ENCODE results near the gene HLA-DPB1.

DNA sequence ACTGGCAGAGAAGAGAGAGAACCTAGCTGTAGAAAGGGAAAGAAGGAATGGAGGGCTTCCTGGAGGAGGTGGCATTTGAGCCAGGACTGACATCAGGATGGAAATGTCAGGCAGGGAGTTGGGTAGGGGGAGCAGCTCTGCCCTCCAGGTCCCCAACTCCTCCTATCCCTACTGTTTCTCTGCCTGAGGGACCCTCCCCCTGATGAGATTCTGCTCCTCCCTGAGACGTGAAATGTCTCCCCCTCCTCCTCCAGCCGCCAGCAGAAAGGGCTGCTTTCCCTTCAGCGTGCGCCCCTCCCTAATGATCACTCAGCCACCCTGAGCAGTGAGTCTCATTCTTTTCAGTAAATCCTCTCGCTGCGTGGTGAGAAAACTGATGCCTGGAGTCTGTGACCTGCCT, 40.6 kb downstream of the HLA-DPB1 start:
- TF ChIP-seq, protein P1, sequence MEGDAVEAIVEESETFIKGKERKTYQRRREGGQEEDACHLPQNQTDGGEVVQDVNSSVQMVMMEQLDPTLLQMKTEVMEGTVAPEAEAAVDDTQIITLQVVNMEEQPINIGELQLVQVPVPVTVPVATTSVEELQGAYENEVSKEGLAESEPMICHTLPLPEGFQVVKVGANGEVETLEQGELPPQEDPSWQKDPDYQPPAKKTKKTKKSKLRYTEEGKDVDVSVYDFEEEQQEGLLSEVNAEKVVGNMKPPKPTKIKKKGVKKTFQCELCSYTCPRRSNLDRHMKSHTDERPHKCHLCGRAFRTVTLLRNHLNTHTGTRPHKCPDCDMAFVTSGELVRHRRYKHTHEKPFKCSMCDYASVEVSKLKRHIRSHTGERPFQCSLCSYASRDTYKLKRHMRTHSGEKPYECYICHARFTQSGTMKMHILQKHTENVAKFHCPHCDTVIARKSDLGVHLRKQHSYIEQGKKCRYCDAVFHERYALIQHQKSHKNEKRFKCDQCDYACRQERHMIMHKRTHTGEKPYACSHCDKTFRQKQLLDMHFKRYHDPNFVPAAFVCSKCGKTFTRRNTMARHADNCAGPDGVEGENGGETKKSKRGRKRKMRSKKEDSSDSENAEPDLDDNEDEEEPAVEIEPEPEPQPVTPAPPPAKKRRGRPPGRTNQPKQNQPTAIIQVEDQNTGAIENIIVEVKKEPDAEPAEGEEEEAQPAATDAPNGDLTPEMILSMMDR (IDR thresholded peaks at IDR 0.05; ENCODE audit: low read length): no peak
- TF ChIP-seq EZH2phosphoT487 (IDR thresholded peaks at IDR 0.05; ENCODE audit: low read length) (no peak), EZH2 (optimal IDR thresholded peaks at IDR 0.05; ENCODE audit: low read depth, low read length) (no peak)
